SK-N-SH treated with all-trans-retinoic acid at 6 μM for 48 hours (cell line): ENCODE data around the gene NAPA.

Source experiments
- ATAC-seq: fragments of 200-7000 bp; cut with Tn5 transposase; 3 replicates; pipeline ENCODE4 v1.9.1; 2020; ENCODE audit warnings: mild to moderate bottlenecking, moderate library complexity
- ARNTL ChIP-seq: fragments of 450-650 bp; formaldehyde crosslinking; IDR thresholded peaks from 2 replicates; pipeline ENCODE4 v1.5.0; 2020; ENCODE audit warnings: low read depth, mild to moderate bottlenecking, moderate library complexity, borderline replicate concordance
- BACH2 ChIP-seq: fragments of 250-450 bp; sonication (Bioruptor Pico); IDR thresholded peaks from 2 replicates; pipeline ENCODE4 v1.9.0; 2021; ENCODE audit warnings: mild to moderate bottlenecking, borderline replicate concordance
- CREB5 ChIP-seq: fragments of 250-450 bp; sonication (Bioruptor Pico); IDR thresholded peaks from 2 replicates; pipeline ENCODE4 v1.5.1; 2020; ENCODE audit warnings: low read depth, mild to moderate bottlenecking, moderate library complexity
- CSDC2 ChIP-seq: fragments of 250-450 bp; sonication (Bioruptor Pico); IDR thresholded peaks from 2 replicates; pipeline ENCODE4 v1.5.0; 2020; ENCODE audit warnings: mild to moderate bottlenecking, moderate library complexity
- ESRRG ChIP-seq: fragments of 250-450 bp; sonication (Bioruptor Pico); IDR thresholded peaks from 2 replicates; pipeline ENCODE4 v1.6.1; 2021; ENCODE audit warnings: mild to moderate bottlenecking
- GLIS3 ChIP-seq: fragments of 250-450 bp; sonication (Bioruptor Pico); IDR thresholded peaks from 2 replicates; pipeline ENCODE4 v1.5.0; 2020; ENCODE audit warnings: mild to moderate bottlenecking, moderate library complexity
- ISL1 ChIP-seq: fragments of 250-450 bp; sonication (Bioruptor Pico); IDR thresholded peaks from 2 replicates; pipeline ENCODE4 v2.1.2; 2022; ENCODE audit warnings: mild to moderate bottlenecking, moderate library complexity
- OSR1 ChIP-seq: fragments of 250-450 bp; sonication (Bioruptor Pico); IDR thresholded peaks from 2 replicates; pipeline ENCODE4 v1.8.0; 2022; ENCODE audit warnings: moderate library complexity, mild to moderate bottlenecking, inconsistent platforms
- PATZ1 ChIP-seq: fragments of 250-450 bp; sonication (Bioruptor Pico); IDR thresholded peaks from 2 replicates; pipeline ENCODE4 v1.8.0; 2020; ENCODE audit warnings: mild to moderate bottlenecking, moderate library complexity, borderline replicate concordance
- POU6F1 ChIP-seq: fragments of 250-450 bp; sonication (Bioruptor Pico); IDR thresholded peaks from 2 replicates; pipeline ENCODE4 v1.8.0; 2021; ENCODE audit warnings: low read depth, mild to moderate bottlenecking, moderate library complexity, borderline replicate concordance
- PPARA ChIP-seq: fragments of 250-450 bp; sonication (Bioruptor Pico); IDR thresholded peaks from 2 replicates; pipeline ENCODE4 v1.5.0; 2020; ENCODE audit warnings: mild to moderate bottlenecking, borderline replicate concordance
- RARB ChIP-seq: fragments of 250-450 bp; sonication (Bioruptor Pico); IDR thresholded peaks from 2 replicates; pipeline ENCODE4 v1.8.0; 2021; ENCODE audit warnings: mild to moderate bottlenecking, moderate library complexity
- SNAI2 ChIP-seq: fragments of 250-450 bp; sonication (Bioruptor Pico); IDR thresholded peaks from 2 replicates; pipeline ENCODE4 v1.5.0; 2020; ENCODE audit warnings: mild to moderate bottlenecking, moderate library complexity
- TCF4 ChIP-seq: fragments of 250-450 bp; sonication (Bioruptor Pico); IDR thresholded peaks from 2 replicates; pipeline ENCODE4 v1.8.0; 2021; ENCODE audit warnings: mild to moderate bottlenecking, moderate library complexity, borderline replicate concordance
- TOX ChIP-seq: fragments of 250-450 bp; sonication (Bioruptor Pico); IDR thresholded peaks from 2 replicates; pipeline ENCODE4 v1.8.0; 2021; ENCODE audit warnings: mild to moderate bottlenecking, moderate library complexity, borderline replicate concordance
- TSHZ2 ChIP-seq: fragments of 250-450 bp; sonication (Bioruptor Pico); IDR thresholded peaks from 2 replicates; pipeline ENCODE4 v1.5.0; 2020; ENCODE audit warnings: mild to moderate bottlenecking, moderate library complexity
- ZC3H10 ChIP-seq: fragments of 250-450 bp; sonication (Bioruptor Pico); IDR thresholded peaks from 2 replicates; pipeline ENCODE4 v1.5.1; 2021; ENCODE audit warnings: mild to moderate bottlenecking, moderate library complexity
- ZFP3 ChIP-seq: fragments of 250-450 bp; sonication (Bioruptor Pico); IDR thresholded peaks from 2 replicates; pipeline ENCODE4 v1.5.0; 2020; ENCODE audit warnings: mild to moderate bottlenecking, moderate library complexity
- ZFP30 ChIP-seq: fragments of 450-650 bp; formaldehyde crosslinking; IDR thresholded peaks from 2 replicates; pipeline ENCODE4 v1.5.0; 2022; ENCODE audit warnings: mild to moderate bottlenecking, moderate library complexity
- ZNF565 ChIP-seq: fragments of 450-650 bp; formaldehyde crosslinking; conservative IDR thresholded peaks from 2 replicates; pipeline ENCODE4 v1.5.0; 2020; ENCODE audit warnings: low read depth, mild to moderate bottlenecking, moderate library complexity
- ZNF70 ChIP-seq: fragments of 450-650 bp; formaldehyde crosslinking; IDR thresholded peaks from 2 replicates; pipeline ENCODE4 v1.5.0; 2020; ENCODE audit warnings: mild to moderate bottlenecking, moderate library complexity
- ZNF8 ChIP-seq: fragments of 450-650 bp; formaldehyde crosslinking; IDR thresholded peaks from 2 replicates; pipeline ENCODE4 v1.5.0; 2020; ENCODE audit warnings: mild to moderate bottlenecking, moderate library complexity

The NAPA gene

GRCh38 chr19:47510516-47511127, 4.2 kb downstream of the NAPA start:
- no peak for ATAC-seq

GRCh38 chr19:47509973-47510372, 4.9 kb downstream of the NAPA start:
- TF ChIP-seq ZNF565 (no peak), OSR1 (CRISPR knock-in tag) (no peak), SNAI2 (CRISPR knock-in tag) (no peak), CREB5 (CRISPR knock-in tag) (no peak), GLIS3 (no peak), ZFP30 (CRISPR knock-in tag) (no peak), ARNTL (CRISPR knock-in tag) (no peak)
- no peak for ATAC-seq

More at GRCh38 chr19:47510516-47511127, 4.2 kb downstream of the NAPA start:
- no peak for TF ChIP-seq ZC3H10

- TF ChIP-seq ZFP30 (CRISPR knock-in tag) (no peak), ZNF8 (CRISPR knock-in tag) (no peak), CSDC2 (CRISPR knock-in tag) (no peak), PPARA (CRISPR knock-in tag) (no peak), ZC3H10 (no peak), RARB (CRISPR knock-in tag) (no peak), TCF4 (no peak), SNAI2 (CRISPR knock-in tag) (no peak), ARNTL (CRISPR knock-in tag) (no peak), BACH2 (no peak), ZFP3 (CRISPR knock-in tag) (no peak), GLIS3 (no peak), TOX (CRISPR knock-in tag) (no peak), CREB5 (CRISPR knock-in tag) (no peak), ISL1 (no peak), ZNF70 (CRISPR knock-in tag) (no peak), ESRRG (no peak), PATZ1 (CRISPR knock-in tag) (no peak), OSR1 (CRISPR knock-in tag) (no peak)
- no peak for ATAC-seq
These were observed 5.6 kb downstream of the NAPA start for GRCh38 chr19:47509170-47509847.

- ATAC-seq, result no peak
- TF ChIP-seq ESRRG, result no peak
- no peak for TF ChIP-seq TSHZ2 (CRISPR knock-in tag)
- TF ChIP-seq POU6F1 (CRISPR knock-in tag), result no peak
- no peak for TF ChIP-seq ISL1
- TF ChIP-seq PPARA (CRISPR knock-in tag), result no peak
- TF ChIP-seq ZNF8 (CRISPR knock-in tag), result no peak
- no peak for TF ChIP-seq ZNF565
- no peak for TF ChIP-seq BACH2
- TF ChIP-seq RARB (CRISPR knock-in tag), result no peak
- no peak for TF ChIP-seq ZFP3 (CRISPR knock-in tag)
- TF ChIP-seq TCF4, result no peak
- no peak for TF ChIP-seq ZFP30 (CRISPR knock-in tag)
- no peak for TF ChIP-seq PATZ1 (CRISPR knock-in tag)
- TF ChIP-seq ZNF70 (CRISPR knock-in tag), result no peak
These were observed 6.1 kb downstream of the NAPA start for GRCh38 chr19:47508721-47509120.
